HEK293 (cell line): ENCODE results near the gene ZC3H18.

Experiments
- EGR2 ChIP-seq: fragments of 450-650 bp; formaldehyde crosslinking; IDR thresholded peaks from 2 replicates; pipeline ENCODE4 v1.5.1; 2016; ENCODE audit warnings: low read depth, missing biosample characterization, missing genetic modification characterization
- GLI4 ChIP-seq: fragments of 450-650 bp; formaldehyde crosslinking; IDR thresholded peaks from 2 replicates; pipeline ENCODE4 v1.5.1; 2016; ENCODE audit warnings: missing biosample characterization, missing genetic modification characterization
- KLF17 ChIP-seq: fragments of 450-650 bp; formaldehyde crosslinking; IDR thresholded peaks from 2 replicates; pipeline ENCODE4 v1.5.1; 2016; ENCODE audit warnings: missing biosample characterization, missing genetic modification characterization
- PRDM4 ChIP-seq: fragments of 450-650 bp; formaldehyde crosslinking; IDR thresholded peaks from 2 replicates; pipeline ENCODE4 v1.5.1; 2017; ENCODE audit warnings: missing biosample characterization, missing genetic modification characterization
- SETDB1 ChIP-seq: IDR thresholded peaks from one replicate; pipeline ENCODE4 v1.6.1; 2017; ENCODE audit warnings: mild to moderate bottlenecking, low read length, moderate library complexity, mixed read lengths; ENCODE audit not compliant: insufficient read length
- WT1 ChIP-seq: fragments of 450-650 bp; formaldehyde crosslinking; IDR thresholded peaks from 2 replicates; pipeline ENCODE4 v1.5.1; 2016; ENCODE audit warnings: missing biosample characterization, missing genetic modification characterization
- ZBTB17 ChIP-seq: fragments of 450-650 bp; formaldehyde crosslinking; IDR thresholded peaks from 2 replicates; pipeline ENCODE4 v1.5.1; 2016; ENCODE audit warnings: missing biosample characterization, missing genetic modification characterization
- ZBTB48 ChIP-seq: fragments of 450-650 bp; formaldehyde crosslinking; IDR thresholded peaks from 2 replicates; pipeline ENCODE4 v1.5.1; 2016; ENCODE audit warnings: missing biosample characterization, missing genetic modification characterization
- ZBTB6 ChIP-seq: fragments of 450-650 bp; formaldehyde crosslinking; IDR thresholded peaks from 2 replicates; pipeline ENCODE4 v1.5.1; 2017; ENCODE audit warnings: missing biosample characterization, missing genetic modification characterization
- ZFHX2 ChIP-seq: fragments of 450-650 bp; formaldehyde crosslinking; conservative IDR thresholded peaks from 2 replicates; pipeline ENCODE4 v1.5.1; 2016; ENCODE audit warnings: missing biosample characterization, missing genetic modification characterization
- ZNF133 ChIP-seq: fragments of 450-650 bp; formaldehyde crosslinking; IDR thresholded peaks from 2 replicates; pipeline ENCODE4 v1.5.1; 2016; ENCODE audit warnings: missing biosample characterization, missing genetic modification characterization
- ZNF16 ChIP-seq: fragments of 450-650 bp; formaldehyde crosslinking; IDR thresholded peaks from 2 replicates; pipeline ENCODE4 v1.5.1; 2016; ENCODE audit warnings: low read depth, missing biosample characterization, missing genetic modification characterization
- ZNF169 ChIP-seq: fragments of 450-650 bp; formaldehyde crosslinking; IDR thresholded peaks from 2 replicates; pipeline ENCODE4 v1.5.1; 2016; ENCODE audit warnings: missing biosample characterization, missing genetic modification characterization
- ZNF19 ChIP-seq: fragments of 450-650 bp; formaldehyde crosslinking; IDR thresholded peaks from 2 replicates; pipeline ENCODE4; 2016; ENCODE audit warnings: missing biosample characterization, missing genetic modification characterization, low read depth
- ZNF2 ChIP-seq: fragments of 450-650 bp; formaldehyde crosslinking; IDR thresholded peaks from 2 replicates; pipeline ENCODE4 v1.5.1; 2016; ENCODE audit warnings: missing biosample characterization, missing genetic modification characterization
- ZNF391 ChIP-seq: fragments of 450-650 bp; formaldehyde crosslinking; IDR thresholded peaks from 2 replicates; pipeline ENCODE4 v1.5.1; 2016; ENCODE audit warnings: low read depth, missing biosample characterization, missing genetic modification characterization, borderline replicate concordance
- ZNF501 ChIP-seq: fragments of 450-650 bp; formaldehyde crosslinking; IDR thresholded peaks from 2 replicates; pipeline ENCODE4 v1.5.1; 2016; ENCODE audit warnings: missing biosample characterization, missing genetic modification characterization
- ZNF513 ChIP-seq: fragments of 450-650 bp; IDR thresholded peaks from 2 replicates; pipeline ENCODE4 v1.5.1; 2018; ENCODE audit warnings: missing biosample characterization, missing genetic modification characterization
- ZNF571 ChIP-seq: fragments of 450-650 bp; formaldehyde crosslinking; IDR thresholded peaks from 2 replicates; pipeline ENCODE4 v1.5.0; 2017; ENCODE audit warnings: missing biosample characterization, missing genetic modification characterization
- ZNF610 ChIP-seq: fragments of 450-650 bp; formaldehyde crosslinking; IDR thresholded peaks from 2 replicates; pipeline ENCODE4 v1.5.1; 2016; ENCODE audit warnings: missing biosample characterization, missing genetic modification characterization, borderline replicate concordance
- ZNF629 ChIP-seq: fragments of 450-650 bp; formaldehyde crosslinking; IDR thresholded peaks from 2 replicates; pipeline ENCODE4 v1.5.1; 2017; ENCODE audit warnings: missing biosample characterization, missing genetic modification characterization
- ZNF660 ChIP-seq: fragments of 450-650 bp; IDR thresholded peaks from 2 replicates; pipeline ENCODE4 v1.5.1; 2018; ENCODE audit warnings: missing biosample characterization, mild to moderate bottlenecking, missing genetic modification characterization
- ZNF664 ChIP-seq: fragments of 450-650 bp; formaldehyde crosslinking; IDR thresholded peaks from 2 replicates; pipeline ENCODE4 v1.5.1; 2016; ENCODE audit warnings: missing biosample characterization, missing genetic modification characterization
- TF ChIP-seq, protein P1 (sequence below): fragments of 450-650 bp; formaldehyde crosslinking; IDR thresholded peaks from 2 replicates; pipeline ENCODE4 v1.5.1; 2016; ENCODE audit warnings: missing biosample characterization, missing genetic modification characterization
- TF ChIP-seq, protein P2 (sequence below): fragments of 450-650 bp; formaldehyde crosslinking; IDR thresholded peaks from 2 replicates; pipeline ENCODE4 v1.5.1; 2016; ENCODE audit warnings: missing biosample characterization, missing genetic modification characterization
- TF ChIP-seq, protein P3 (sequence below): fragments of 450-650 bp; formaldehyde crosslinking; IDR thresholded peaks from 2 replicates; pipeline ENCODE4 v1.5.1; 2016; ENCODE audit warnings: missing biosample characterization, missing genetic modification characterization
- TF ChIP-seq, protein P4 (sequence below): fragments of 450-650 bp; formaldehyde crosslinking; IDR thresholded peaks from 2 replicates; pipeline ENCODE4 v1.5.1; 2016; ENCODE audit warnings: missing biosample characterization, missing genetic modification characterization

ZC3H18 gene

DNA sequence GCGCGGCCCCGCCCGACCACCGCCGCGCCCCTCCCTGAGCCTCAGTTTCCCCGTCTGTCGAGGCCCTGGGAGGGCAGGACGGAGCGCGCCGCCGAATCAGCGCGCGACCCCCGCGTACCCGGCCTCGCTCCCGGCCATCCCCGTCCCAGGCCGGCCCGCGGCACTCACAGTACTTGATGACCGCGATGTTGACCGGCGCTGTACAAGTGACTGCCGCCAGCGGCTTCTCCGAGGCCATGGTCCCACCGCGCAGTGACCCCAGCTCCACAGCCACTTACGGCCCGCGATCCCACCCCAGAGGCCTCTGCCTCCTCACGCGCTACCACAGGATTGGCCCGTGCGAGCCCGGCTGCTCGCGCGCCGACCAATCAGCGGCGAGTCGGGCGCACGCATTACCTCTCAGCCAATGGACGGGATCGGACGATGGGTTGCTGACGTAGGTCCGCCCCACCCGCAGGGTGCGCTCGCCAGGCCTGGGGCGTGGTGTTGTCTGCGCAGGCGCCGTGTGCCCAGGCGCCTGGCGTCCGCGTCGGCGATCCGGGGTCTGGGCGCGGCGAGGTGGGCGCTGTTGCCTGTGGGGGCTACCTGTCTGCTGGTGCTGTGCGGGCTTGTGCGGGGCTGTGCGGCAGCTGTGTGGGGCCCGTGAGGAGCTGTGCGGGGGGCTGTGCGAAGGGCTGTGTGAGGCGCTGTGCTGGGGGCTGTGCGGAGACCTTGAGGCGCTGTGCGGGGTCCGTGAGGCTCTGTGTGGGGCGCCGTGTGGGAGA, 92.8 kb downstream of the ZC3H18 start, which contains the start of gene MVD (continued):
- TF ChIP-seq, protein P1, sequence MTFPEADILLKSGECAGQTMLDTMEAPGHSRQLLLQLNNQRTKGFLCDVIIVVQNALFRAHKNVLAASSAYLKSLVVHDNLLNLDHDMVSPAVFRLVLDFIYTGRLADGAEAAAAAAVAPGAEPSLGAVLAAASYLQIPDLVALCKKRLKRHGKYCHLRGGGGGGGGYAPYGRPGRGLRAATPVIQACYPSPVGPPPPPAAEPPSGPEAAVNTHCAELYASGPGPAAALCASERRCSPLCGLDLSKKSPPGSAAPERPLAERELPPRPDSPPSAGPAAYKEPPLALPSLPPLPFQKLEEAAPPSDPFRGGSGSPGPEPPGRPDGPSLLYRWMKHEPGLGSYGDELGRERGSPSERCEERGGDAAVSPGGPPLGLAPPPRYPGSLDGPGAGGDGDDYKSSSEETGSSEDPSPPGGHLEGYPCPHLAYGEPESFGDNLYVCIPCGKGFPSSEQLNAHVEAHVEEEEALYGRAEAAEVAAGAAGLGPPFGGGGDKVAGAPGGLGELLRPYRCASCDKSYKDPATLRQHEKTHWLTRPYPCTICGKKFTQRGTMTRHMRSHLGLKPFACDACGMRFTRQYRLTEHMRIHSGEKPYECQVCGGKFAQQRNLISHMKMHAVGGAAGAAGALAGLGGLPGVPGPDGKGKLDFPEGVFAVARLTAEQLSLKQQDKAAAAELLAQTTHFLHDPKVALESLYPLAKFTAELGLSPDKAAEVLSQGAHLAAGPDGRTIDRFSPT (tag by site-specific recombination), result peak; percentile 13; the same call in 1 of the 2 replicates
- TF ChIP-seq ZNF391 (no peak; the same call in 1 of the 2 replicates), EGR2 (tag by site-specific recombination) (peak; percentile 65), ZNF19 (tag by site-specific recombination) (no peak), KLF17 (tag by site-specific recombination) (no peak), ZNF501 (tag by site-specific recombination) (no peak), ZBTB48 (tag by site-specific recombination) (no peak), SETDB1 (no peak), ZNF2 (tag by site-specific recombination) (no peak), ZNF513 (no peak; the same call in 1 of the 2 replicates), ZNF16 (tag by site-specific recombination) (no peak), GLI4 (no peak), ZBTB6 (no peak), ZNF629 (peak; percentile 20; the same call in 1 of the 2 replicates), ZFHX2 (tag by site-specific recombination) (peak; percentile 65; the same call in 1 of the 2 replicates), ZNF169 (tag by site-specific recombination) (no peak), ZNF664 (tag by site-specific recombination) (no peak), ZNF610 (tag by site-specific recombination) (no peak), ZBTB17 (tag by site-specific recombination) (peak; percentile 43), ZNF660 (peak; percentile 90), WT1 (tag by site-specific recombination) (no peak), ZNF133 (tag by site-specific recombination) (no peak), ZNF571 (tag by site-specific recombination) (no peak), PRDM4 (tag by site-specific recombination) (no peak)
- TF ChIP-seq, protein P2, sequence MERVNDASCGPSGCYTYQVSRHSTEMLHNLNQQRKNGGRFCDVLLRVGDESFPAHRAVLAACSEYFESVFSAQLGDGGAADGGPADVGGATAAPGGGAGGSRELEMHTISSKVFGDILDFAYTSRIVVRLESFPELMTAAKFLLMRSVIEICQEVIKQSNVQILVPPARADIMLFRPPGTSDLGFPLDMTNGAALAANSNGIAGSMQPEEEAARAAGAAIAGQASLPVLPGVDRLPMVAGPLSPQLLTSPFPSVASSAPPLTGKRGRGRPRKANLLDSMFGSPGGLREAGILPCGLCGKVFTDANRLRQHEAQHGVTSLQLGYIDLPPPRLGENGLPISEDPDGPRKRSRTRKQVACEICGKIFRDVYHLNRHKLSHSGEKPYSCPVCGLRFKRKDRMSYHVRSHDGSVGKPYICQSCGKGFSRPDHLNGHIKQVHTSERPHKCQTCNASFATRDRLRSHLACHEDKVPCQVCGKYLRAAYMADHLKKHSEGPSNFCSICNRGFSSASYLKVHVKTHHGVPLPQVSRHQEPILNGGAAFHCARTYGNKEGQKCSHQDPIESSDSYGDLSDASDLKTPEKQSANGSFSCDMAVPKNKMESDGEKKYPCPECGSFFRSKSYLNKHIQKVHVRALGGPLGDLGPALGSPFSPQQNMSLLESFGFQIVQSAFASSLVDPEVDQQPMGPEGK, result peak; percentile 87
- TF ChIP-seq, protein P3, sequence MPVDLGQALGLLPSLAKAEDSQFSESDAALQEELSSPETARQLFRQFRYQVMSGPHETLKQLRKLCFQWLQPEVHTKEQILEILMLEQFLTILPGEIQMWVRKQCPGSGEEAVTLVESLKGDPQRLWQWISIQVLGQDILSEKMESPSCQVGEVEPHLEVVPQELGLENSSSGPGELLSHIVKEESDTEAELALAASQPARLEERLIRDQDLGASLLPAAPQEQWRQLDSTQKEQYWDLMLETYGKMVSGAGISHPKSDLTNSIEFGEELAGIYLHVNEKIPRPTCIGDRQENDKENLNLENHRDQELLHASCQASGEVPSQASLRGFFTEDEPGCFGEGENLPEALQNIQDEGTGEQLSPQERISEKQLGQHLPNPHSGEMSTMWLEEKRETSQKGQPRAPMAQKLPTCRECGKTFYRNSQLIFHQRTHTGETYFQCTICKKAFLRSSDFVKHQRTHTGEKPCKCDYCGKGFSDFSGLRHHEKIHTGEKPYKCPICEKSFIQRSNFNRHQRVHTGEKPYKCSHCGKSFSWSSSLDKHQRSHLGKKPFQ (tag by site-specific recombination), result 0 out of 2 replicates have a peak, but pooled peaks have one; percentile 17
- TF ChIP-seq, protein P4, sequence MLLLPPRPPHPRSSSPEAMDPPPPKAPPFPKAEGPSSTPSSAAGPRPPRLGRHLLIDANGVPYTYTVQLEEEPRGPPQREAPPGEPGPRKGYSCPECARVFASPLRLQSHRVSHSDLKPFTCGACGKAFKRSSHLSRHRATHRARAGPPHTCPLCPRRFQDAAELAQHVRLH (tag by site-specific recombination), result peak; percentile 87; the same call in 1 of the 2 replicates
